OCI-LY3 (cell line): ENCODE results near the gene CREB3L2.

Experiments
- CTCF ChIP-seq: fragments of 200-600, 300-600 bp; sonication (generic); IDR thresholded peaks from 2 replicates; pipeline ENCODE4 v1.5.1; 2014; ENCODE audit warnings: antibody characterized with exemption, low read length, low read depth
- EZH2phosphoT487 ChIP-seq: fragments of 200-600 bp; shearing (Covaris generic); IDR thresholded peaks from 2 replicates; pipeline ENCODE4 v1.6.1; 2018; ENCODE audit warnings: antibody characterized with exemption, mixed run types, low read depth

GRCh38 chr7:137865764-137866163 is 136.1 kb downstream of the CREB3L2 start:
- TF ChIP-seq CTCF, result no peak
- no peak for TF ChIP-seq EZH2phosphoT487
